Smooth muscle cell of the brain vasculature (primary cell): ENCODE results near the gene DPH2.

Source experiments
- DNase-seq: peaks from one replicate; pipeline ENCODE4 v3.0.0-alpha.2; 2012; ENCODE audit warnings: low read depth, low spot score

DPH2 gene

GRCh38 chr1:43968348-43968948 is 1.4 kb upstream of the DPH2 start:
- DNase-seq, result no peak

- DNase-seq, result no peak
Observed at GRCh38 chr1:43969416-43969745, 429 bp upstream of the DPH2 start.

GRCh38 chr1:43970502-43970901 is 692 bp downstream of the DPH2 start:
- DNase-seq, result no peak

- DNase-seq, result no peak
Observed at GRCh38 chr1:43970911-43971310, 1.1 kb downstream of the DPH2 start.

GRCh38 chr1:43971336-43971980 is 1.6 kb downstream of the DPH2 start:
- no peak for DNase-seq

- no peak for DNase-seq
Observed at GRCh38 chr1:43973981-43974442, 4.2 kb downstream of the DPH2 start.

GRCh38 chr1:43974443-43975248 is 4.8 kb downstream of the DPH2 start, which contains the start of gene ATP6V0B:
Gene ATP6V0B (plus strand): TSS chr1:43974960. CDS start chr1:43975041, 81 bp downstream.
- peak; percentile 82 for DNase-seq

GRCh38 chr1:43975249-43975961 is 5.6 kb downstream of the DPH2 start:
- no peak for DNase-seq

- no peak for DNase-seq
Observed at GRCh38 chr1:43976045-43976444, 6.2 kb downstream of the DPH2 start.

GRCh38 chr1:43976890-43977289 is 7.1 kb downstream of the DPH2 start:
- DNase-seq, result no peak

- no peak for DNase-seq
Observed at GRCh38 chr1:43977376-43978263, 7.8 kb downstream of the DPH2 start.

- no peak for DNase-seq
Observed at GRCh38 chr1:43978264-43978550, 8.4 kb downstream of the DPH2 start.

GRCh38 chr1:43978551-43979260 is 8.9 kb downstream of the DPH2 start, which contains the start of gene B4GALT2:
Gene B4GALT2 (plus strand): TSS chr1:43979210. CDS start chr1:43981161, 1,951 bp downstream.
- DNase-seq, result no peak

- no peak for DNase-seq
Observed at GRCh38 chr1:43979261-43979527, 9.4 kb downstream of the DPH2 start.

GRCh38 chr1:43979528-43980254 is 9.9 kb downstream of the DPH2 start:
- DNase-seq, result no peak

- DNase-seq, result no peak
Observed at GRCh38 chr1:43980255-43981134, 10.7 kb downstream of the DPH2 start.

GRCh38 chr1:43981135-43981491 is 11.3 kb downstream of the DPH2 start:
- DNase-seq, result no peak

- no peak for DNase-seq
Observed at GRCh38 chr1:43981636-43982035, 11.8 kb downstream of the DPH2 start.

- DNase-seq, result no peak
Observed at GRCh38 chr1:43982241-43982640, 12.4 kb downstream of the DPH2 start.
